GM23338 (cell line): Measurements from ENCODE around the gene LHX4. TPM values are rescaled to one million over a fixed set of nuclear protein-coding genes. Genes with fewer than 3 reads are reported as not detected.

Source experiments
- ATAC-seq: fragments of 200-7000 bp; cut with Tn5 transposase; 3 replicates; pipeline ENCODE4 v1.9.1; 2020
- DNase-seq: peaks from one replicate; pipeline ENCODE4 v3.0.0-alpha.2; 2015; ENCODE audit warnings: low spot score
- H2AFZ ChIP-seq: fragments of 200-600 bp; sonication (generic); 2 replicates; pipeline ENCODE4 v1.8.0; 2016; ENCODE audit warnings: antibody characterized with exemption, mild to moderate bottlenecking, moderate library complexity
- H3F3A ChIP-seq: fragments of 200-600 bp; sonication (generic); replicated peaks from 2 replicates; pipeline ENCODE4 v1.8.0; 2017; ENCODE audit warnings: antibody characterized with exemption, mixed run types, low read depth
- H3K27ac ChIP-seq: fragments of 200-600 bp; sonication (generic); 2 replicates; pipeline ENCODE4 v1.6.1; 2016; ENCODE audit warnings: low read depth
- H3K27me3 ChIP-seq: fragments of 200-600 bp; sonication (generic); 2 replicates; pipeline ENCODE4 v1.8.0; 2016; ENCODE audit warnings: mild to moderate bottlenecking, mixed run types, moderate library complexity; ENCODE audit not compliant: insufficient read depth
- H3K36me3 ChIP-seq: fragments of 200-600 bp; sonication (generic); 2 replicates; pipeline ENCODE4 v1.8.0; 2016; ENCODE audit warnings: mild to moderate bottlenecking; ENCODE audit not compliant: insufficient read depth
- H3K4me1 ChIP-seq: fragments of 200-600 bp; sonication (generic); 2 replicates; pipeline ENCODE4 v1.8.0; 2016; ENCODE audit warnings: mild to moderate bottlenecking, moderate library complexity; ENCODE audit not compliant: insufficient read depth
- H3K4me2 ChIP-seq: fragments of 200-600 bp; sonication (generic); 2 replicates; pipeline ENCODE4 v1.7.1; 2017; ENCODE audit warnings: mixed run types
- H3K4me3 ChIP-seq: fragments of 200-600 bp; sonication (generic); 2 replicates; pipeline ENCODE4 v1.6.1; 2016; ENCODE audit warnings: mixed run types
- H3K79me2 ChIP-seq: fragments of 200-600 bp; sonication (generic); replicated peaks from 2 replicates; pipeline ENCODE4 v1.8.0; 2017; ENCODE audit warnings: mild to moderate bottlenecking; ENCODE audit not compliant: insufficient read depth
- H3K9me2 ChIP-seq: fragments of 200-600 bp; sonication (generic); 2 replicates; pipeline ENCODE4 v1.8.0; 2017; ENCODE audit not compliant: insufficient read depth
- H4K20me1 ChIP-seq: fragments of 200-600 bp; sonication (generic); replicated peaks from 2 replicates; pipeline ENCODE4 v1.8.0; 2017; ENCODE audit warnings: mild to moderate bottlenecking; ENCODE audit not compliant: insufficient read depth
- H3K27ac Mint-ChIP-seq: 2 replicates; pipeline ENCODE4 v1.8.0; 2020; ENCODE audit warnings: inconsistent platforms, mild to moderate bottlenecking, moderate library complexity, mixed read lengths
- H3K27me3 Mint-ChIP-seq: 3 replicates; pipeline ENCODE4 v1.8.0; 2022; ENCODE audit warnings: low read depth, mild to moderate bottlenecking, moderate library complexity, mixed read lengths, inconsistent platforms; ENCODE audit not compliant: insufficient read depth, poor library complexity
- H3K36me3 Mint-ChIP-seq: 3 replicates; pipeline ENCODE4 v1.8.0; 2021; ENCODE audit warnings: low read depth, mild to moderate bottlenecking, inconsistent platforms, moderate library complexity, mixed read lengths
- H3K4me1 Mint-ChIP-seq: 3 replicates; pipeline ENCODE4 v1.8.0; 2020; ENCODE audit warnings: mild to moderate bottlenecking, inconsistent platforms, mixed read lengths
- H3K4me3 Mint-ChIP-seq: 3 replicates; pipeline ENCODE4 v1.8.0; 2021; ENCODE audit warnings: moderate library complexity, mild to moderate bottlenecking, inconsistent platforms, mixed read lengths
- H3K9me3 Mint-ChIP-seq: 3 replicates; pipeline ENCODE4 v1.8.0; 2020; ENCODE audit warnings: moderate library complexity, mild to moderate bottlenecking, inconsistent platforms, mixed read lengths
- ETS1 ChIP-seq: IDR thresholded peaks from 2 replicates; pipeline ENCODE4 v1.6.1; 2016; ENCODE audit warnings: antibody characterized with exemption
- NANOG ChIP-seq: IDR thresholded peaks from 2 replicates; pipeline ENCODE4 v1.6.1; 2016; ENCODE audit warnings: antibody characterized with exemption, borderline replicate concordance
- ZNF462 ChIP-seq: fragments of 250-450 bp; sonication (Bioruptor Pico); IDR thresholded peaks from 2 replicates; pipeline ENCODE4 v1.5.0; 2020; ENCODE audit warnings: mild to moderate bottlenecking, moderate library complexity
- polyA plus RNA-seq: library from polyadenylated mRNA; unstranded; fragments of >200 nt; fragmentation: Nextera tagmentation; extraction: Ambion mirVana; gene quantifications from 2 replicates; pipeline ENCODE4 v1.2.1, GENCODE V29; 2016
- total RNA-seq: library from RNA; depleted of rRNA; stranded (reverse); fragments of >200 nt; shearing (Covaris generic); gene quantifications from 2 replicates; pipeline ENCODE4 v1.2.3, GENCODE V29; 2014

The LHX4 gene
- total and polyA plus RNA-seq, 2 experiments from 2014 or later = 1.4 to 2.5 TPM

GRCh38 chr1:180197231-180197630 is 32.8 kb upstream of the LHX4 start (continued):
- TF ChIP-seq ZNF462 (no peak), NANOG (no peak)

GRCh38 chr1:180198196-180198595 is 31.9 kb upstream of the LHX4 start:
- peaks cover 2% of the 10 kb centered on the region; the same call in 1 of the 3 replicates for H3K4me1 Mint-ChIP-seq
- TF ChIP-seq ETS1 = no peak
- no peak overlapping the region for H3K4me3 Mint-ChIP-seq
- no peak overlapping the region for H3K27ac Mint-ChIP-seq
- H3K9me3 Mint-ChIP-seq = no peaks in the 10 kb centered on the region
- no peak for DNase-seq
- H3K4me1 ChIP-seq = no peaks in the 10 kb centered on the region
- H3K27me3 Mint-ChIP-seq = peaks cover 8% of the 10 kb centered on the region
- H3K36me3 Mint-ChIP-seq = peaks cover 18% of the 10 kb centered on the region
- H3F3A ChIP-seq = no peaks in the 10 kb centered on the region
- no peaks in the 10 kb centered on the region for H3K36me3 ChIP-seq
- H3K4me3 ChIP-seq = no peak overlapping the region
- H2AFZ ChIP-seq = no peak overlapping the region
- no peaks in the 10 kb centered on the region for H3K9me2 ChIP-seq
- no peaks in the 10 kb centered on the region for H3K27me3 ChIP-seq
- peak; percentile 69 for ATAC-seq
- H3K79me2 ChIP-seq = no peaks in the 10 kb centered on the region
- H4K20me1 ChIP-seq = no peaks in the 10 kb centered on the region
- H3K27ac ChIP-seq = no peak overlapping the region
- no peak overlapping the region for H3K4me2 ChIP-seq

- no peak for ATAC-seq
- no peak overlapping the region for H3K27ac Mint-ChIP-seq
- H3K79me2 ChIP-seq = no peaks in the 10 kb centered on the region
- H3K9me3 Mint-ChIP-seq = no peaks in the 10 kb centered on the region
- no peaks in the 10 kb centered on the region for H3K36me3 ChIP-seq
- DNase-seq = no peak
- no peaks in the 10 kb centered on the region for H3K9me2 ChIP-seq
- peaks cover 2% of the 10 kb centered on the region; the same call in 1 of the 3 replicates for H3K4me1 Mint-ChIP-seq
- peaks cover 16% of the 10 kb centered on the region; the same call in 2 of the 3 replicates for H3K36me3 Mint-ChIP-seq
- H3K27me3 Mint-ChIP-seq = peaks cover 8% of the 10 kb centered on the region
- H3K27me3 ChIP-seq = no peaks in the 10 kb centered on the region
- H4K20me1 ChIP-seq = no peaks in the 10 kb centered on the region
- no peaks in the 10 kb centered on the region for H3F3A ChIP-seq
- no peak overlapping the region for H3K4me2 ChIP-seq
- H3K4me1 ChIP-seq = no peaks in the 10 kb centered on the region
- no peak overlapping the region for H3K27ac ChIP-seq
- H3K4me3 Mint-ChIP-seq = no peak overlapping the region
- H2AFZ ChIP-seq = no peak overlapping the region
- no peak overlapping the region for H3K4me3 ChIP-seq
- TF ChIP-seq ZNF462 = no peak
Observed at GRCh38 chr1:180198611-180199010, 31.5 kb upstream of the LHX4 start.
